Heart right ventricle (tissue), 16 donors: ENCODE data around the gene MRC2. TPM values are rescaled to one million over a fixed set of nuclear protein-coding genes. Genes with fewer than 3 reads are reported as not detected.
A peak's percentile ranks its signal among the peaks of the same experiment; 100 is the strongest.

Experiments
- ATAC-seq, 8 donors: fragments of 200-7000 bp; cut with Tn5 transposase; one replicate each; pipeline ENCODE4 v1.9.1; 2020; ENCODE audit warnings: mild to moderate bottlenecking in 8 of 8, moderate library complexity in 8 of 8, moderate number of reproducible peaks in 1 of 8
- DNase-seq, 2 donors: peaks; one replicate each; pipeline ENCODE4 v3.0.0-alpha.2; 2020
- H3K27ac ChIP-seq, 10 donors: fragments of 200-600 bp; sonication (generic) in 2 of 10; one replicate each; pipeline versions ENCODE4 v1.5.0 to v1.8.0; 2020 to 2022; ENCODE audit warnings: mild to moderate bottlenecking in 3 of 10
- H3K27me3 ChIP-seq, 7 donors: fragments of 200-600 bp; one replicate each; pipeline ENCODE4 v1.8.0; 2021 to 2022; ENCODE audit warnings: mild to moderate bottlenecking in 2 of 7
- H3K36me3 ChIP-seq, 9 donors: fragments of 200-600 bp; sonication (generic) in 1 of 9; one replicate each; pipeline versions ENCODE4 v1.5.0 to v1.8.0; 2020 to 2022; ENCODE audit warnings: mild to moderate bottlenecking in 2 of 9
- H3K4me1 ChIP-seq, 9 donors: fragments of 200-600 bp; sonication (generic) in 1 of 9; one replicate each; pipeline versions ENCODE4 v1.5.0 to v1.8.0; 2020 to 2022; ENCODE audit warnings: mild to moderate bottlenecking in 4 of 9
- H3K4me3 ChIP-seq, 10 donors: fragments of 200-600 bp; sonication (generic) in 2 of 10; one replicate each; pipeline versions ENCODE4 v1.5.0 to v1.8.0; 2020 to 2022; ENCODE audit warnings: mild to moderate bottlenecking in 7 of 10, moderate library complexity in 2 of 10
- H3K9me3 ChIP-seq, 11 donors: fragments of 200-600 bp in 10 of 11; sonication (generic) in 2 of 11; one replicate each; pipeline versions ENCODE4 v1.5.0 to v1.8.0; 2013 to 2022; ENCODE audit warnings: mild to moderate bottlenecking in 2 of 11, control low read depth in 1 of 11, moderate library complexity in 1 of 11
- CTCF ChIP-seq, 9 donors: fragments of 200-600 bp; sonication (generic) in 2 of 9; IDR thresholded peaks; one replicate each; pipeline versions ENCODE4 v1.5.0 to v1.8.0; 2021 to 2022; ENCODE audit warnings: antibody characterized with exemption in 9 of 9, mild to moderate bottlenecking in 5 of 9, moderate library complexity in 1 of 9
- WGBS, 2 donors: extraction: QIAGEN DNeasy Blood & Tissue Kit; methylation state at CpG; one replicate each; pipeline ENCODE4 v1.1.7; 2013; ENCODE audit warnings: inconsistent platforms in 1 of 2; 5-methylcytosine and 5-hydroxymethylcytosine counted together
- intact Hi-C, 10 donors: fragments of 100-400 bp; cut with DNase I; formaldehyde crosslinking; loops; one replicate each; pipeline versions ENCODE4 v1.11.1 to v1.14.2; 2022
- polyA plus RNA-seq, 2 donors: library from polyadenylated mRNA; stranded (reverse); fragments of 200-250 nt; gene quantifications; one replicate each; pipeline ENCODE4 v1.2.3, GENCODE V29; 2013
- total RNA-seq, 10 donors: library from RNA; stranded (reverse); fragmentation: NEBNext Ultra II Directional in 3 of 10; extraction: Animal tissue kit (Norgen Biotek cat#: 25700) in 3 of 10; gene quantifications; one replicate each; pipeline versions ENCODE4 v1.2.1 to v1.2.4, GENCODE V29; 2021 to 2023
- donor health status: Arrhythmogenic right ventricular cardiomyopathy.
- donor health status: ischemic (EF 13 %, LVEDD 7.1; RV severe dilation, severe dysfunction).
- donor health status: healthy with polysubstance abuse.
- donor health status: DM: no; HTN: yes; CAD: no.
- donor health status: DM: no; HTN: no; CAD: no.
- donor health status: ischemic (EF 25% LVEDD 6.9; RV normal size, moderate dysfunction).
- donor health status: ischemic (EF 25% LVEDD 5.7; RV mildly dilated, moderate dysfunction).
- donor health status: healthy.
- donor health status: DM: yes; HTN: yes; CAD: no.
- donor health status: Ischemic cardiomyopathy.
- donor health status: ischemic (EF 35%, LVEDD 5.7; RV mildly dilated, moderate dysfunction).
- donor health status: nonischemic (EF 11% LVEDD 7.7; RV severe dilation, severe dysfunction).
- donor health status: DM: yes; HTN: yes; CAD: no.
- donor health status: PGD.
- donor health status: ischemic (EF 29% LVEDD 5.4; RV normal size, mild dysfunction).
- donor health status: nonischemic (EF 23%, LVEDD 6.1; RV moderate dilation, normal function).

The MRC2 gene
- total and polyA plus RNA-seq, 12 donors = 15.2 to 46.4 (median 21.4) TPM

GRCh38 chr17:62629556-62630364 is 2.3 kb downstream of the MRC2 start:
- no peak for TF ChIP-seq CTCF (IDR thresholded peaks at IDR 0.05)
- peaks cover 4 to 51% (median 29%) of the 10 kb centered on the region in 7 donors for H3K27me3 ChIP-seq
- intact Hi-C loops = loop anchor here in 1 of 10 donors (5.0 kb wide), 1 partner anchor 48 kb away; no protein-coding TSS in a partner anchor
- peaks cover 0 to 46% (median 23%) of the 10 kb centered on the region in 9 donors for H3K4me1 ChIP-seq
- 73 to 81% methylated on average over 19 of the region's 19 CpGs for WGBS, 2 donors
- DNase-seq (no peak), ATAC-seq (no peak)
- H3K27ac ChIP-seq = peak overlapping the region in 8 of 10 donors; percentile 82 to 94 (median 88)
- peak overlapping the region in 9 of 10 donors; percentile 51 to 79 (median 66) for H3K4me3 ChIP-seq
- no peaks in the 10 kb centered on the region for H3K9me3 ChIP-seq
- H3K36me3 ChIP-seq = no peaks in the 10 kb centered on the region

GRCh38 chr17:62630365-62631085 is 3.1 kb downstream of the MRC2 start:
- H3K27ac ChIP-seq = peak overlapping the region in 3 of 10 donors; percentile 15 to 94 (median 26)
- H3K4me3 ChIP-seq = peak overlapping the region in 4 of 10 donors; percentile 60 to 71 (median 68)
- WGBS, 2 donors = 77 to 87% methylated on average over 12 of the region's 12 CpGs
- H3K9me3 ChIP-seq = no peaks in the 10 kb centered on the region
- TF ChIP-seq CTCF (IDR thresholded peaks at IDR 0.05) = no peak
- ATAC-seq (no peak), DNase-seq (no peak)
- peaks cover 4 to 51% (median 29%) of the 10 kb centered on the region in 7 donors for H3K27me3 ChIP-seq
- H3K36me3 ChIP-seq = no peaks in the 10 kb centered on the region
- H3K4me1 ChIP-seq = peaks cover 0 to 43% (median 23%) of the 10 kb centered on the region in 9 donors
- intact Hi-C loops = no loop called here

GRCh38 chr17:62631086-62631935 is 3.8 kb downstream of the MRC2 start:
- intact Hi-C loops = no loop called here
- Histone ChIP-seq H3K27ac (no peak overlapping the region), H3K4me3 (no peak overlapping the region), H3K27me3 (peaks cover 4 to 46% (median 29%) of the 10 kb centered on the region in 7 donors), H3K4me1 (peaks cover 0 to 35% (median 17%) of the 10 kb centered on the region in 9 donors), H3K9me3 (no peaks in the 10 kb centered on the region), H3K36me3 (no peaks in the 10 kb centered on the region)
- DNase-seq (no peak), ATAC-seq (no peak)
- TF ChIP-seq CTCF (IDR thresholded peaks at IDR 0.05) = no peak
- WGBS, 2 donors = 94 to 95% methylated on average over 23 of the region's 23 CpGs
